ENCODE measurements around the gene LRRK1.

DNA sequence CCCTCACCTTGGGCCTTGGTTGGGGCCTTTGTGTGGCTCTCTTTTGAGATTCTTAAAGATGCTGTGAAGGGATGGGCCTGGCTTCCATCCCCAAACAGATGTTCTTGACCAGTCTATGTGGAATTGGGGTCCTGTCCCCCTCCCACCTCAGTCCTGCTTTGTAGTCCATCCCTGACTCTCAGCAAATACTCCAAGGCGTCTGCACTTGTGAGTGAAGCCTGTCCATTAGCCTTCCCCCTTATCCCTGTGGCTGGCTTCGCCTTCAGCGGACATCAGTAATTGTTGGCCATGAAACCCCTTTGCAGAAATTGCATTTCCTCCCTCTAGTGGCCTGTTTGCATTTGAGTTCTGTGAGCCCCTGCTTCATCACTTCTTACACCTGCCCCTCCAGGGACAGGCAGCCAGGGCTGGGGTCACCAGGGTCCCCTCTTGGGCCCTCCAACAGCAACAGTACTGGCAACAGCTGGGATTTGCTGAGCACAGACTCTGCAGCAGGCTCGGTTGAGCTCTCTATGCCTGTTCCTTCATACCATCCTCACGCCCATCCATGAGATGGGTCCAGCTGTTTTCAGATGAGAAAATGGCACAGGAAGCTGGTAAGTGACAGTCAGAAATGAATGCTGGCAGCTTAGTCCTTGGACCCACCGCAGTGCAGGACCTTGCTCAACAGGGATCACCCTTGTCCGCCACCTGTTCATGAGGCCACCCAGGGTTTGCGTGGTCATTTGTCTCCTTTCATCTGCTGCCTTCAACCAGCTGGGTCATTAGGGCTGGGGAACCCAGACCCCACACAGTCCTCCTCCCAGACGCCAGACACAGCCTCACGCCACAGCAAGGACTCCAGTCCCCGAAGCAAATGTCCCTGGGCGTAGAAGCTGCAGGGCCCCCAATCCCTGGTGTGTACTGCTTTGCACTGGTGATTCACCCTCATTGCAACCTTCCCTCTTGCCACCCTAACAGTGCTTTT lies 8.9 kb upstream of the LRRK1 start:
- TF ChIP-seq ZBTB7A (IDR thresholded peaks at IDR 0.05; ENCODE audit: low read depth) (no peak), REST (IDR thresholded peaks at IDR 0.05; ENCODE audit: low read depth) (no peak), MAX (IDR thresholded peaks at IDR 0.05) (no peak), RAD21 (IDR thresholded peaks at IDR 0.05; ENCODE audit: low read depth) (no peak)
